GM23338 (cell line): ENCODE results near the gene SNAPC2. TPM values are rescaled to one million over a fixed set of nuclear protein-coding genes. Genes with fewer than 3 reads are reported as not detected.

Source experiments
- ATAC-seq: fragments of 200-7000 bp; cut with Tn5 transposase; 3 replicates; pipeline ENCODE4 v1.9.1; 2020
- DNase-seq: peaks from one replicate; pipeline ENCODE4 v3.0.0-alpha.2; 2015; ENCODE audit warnings: low spot score
- H2AFZ ChIP-seq: fragments of 200-600 bp; sonication (generic); 2 replicates; pipeline ENCODE4 v1.8.0; 2016; ENCODE audit warnings: antibody characterized with exemption, mild to moderate bottlenecking, moderate library complexity
- H3F3A ChIP-seq: fragments of 200-600 bp; sonication (generic); replicated peaks from 2 replicates; pipeline ENCODE4 v1.8.0; 2017; ENCODE audit warnings: antibody characterized with exemption, mixed run types, low read depth
- H3K27ac ChIP-seq: fragments of 200-600 bp; sonication (generic); 2 replicates; pipeline ENCODE4 v1.6.1; 2016; ENCODE audit warnings: low read depth
- H3K27me3 ChIP-seq: fragments of 200-600 bp; sonication (generic); 2 replicates; pipeline ENCODE4 v1.8.0; 2016; ENCODE audit warnings: mild to moderate bottlenecking, mixed run types, moderate library complexity; ENCODE audit not compliant: insufficient read depth
- H3K36me3 ChIP-seq: fragments of 200-600 bp; sonication (generic); 2 replicates; pipeline ENCODE4 v1.8.0; 2016; ENCODE audit warnings: mild to moderate bottlenecking; ENCODE audit not compliant: insufficient read depth
- H3K4me1 ChIP-seq: fragments of 200-600 bp; sonication (generic); 2 replicates; pipeline ENCODE4 v1.8.0; 2016; ENCODE audit warnings: mild to moderate bottlenecking, moderate library complexity; ENCODE audit not compliant: insufficient read depth
- H3K4me2 ChIP-seq: fragments of 200-600 bp; sonication (generic); 2 replicates; pipeline ENCODE4 v1.7.1; 2017; ENCODE audit warnings: mixed run types
- H3K4me3 ChIP-seq: fragments of 200-600 bp; sonication (generic); 2 replicates; pipeline ENCODE4 v1.6.1; 2016; ENCODE audit warnings: mixed run types
- H3K79me2 ChIP-seq: fragments of 200-600 bp; sonication (generic); replicated peaks from 2 replicates; pipeline ENCODE4 v1.8.0; 2017; ENCODE audit warnings: mild to moderate bottlenecking; ENCODE audit not compliant: insufficient read depth
- H3K9me2 ChIP-seq: fragments of 200-600 bp; sonication (generic); 2 replicates; pipeline ENCODE4 v1.8.0; 2017; ENCODE audit not compliant: insufficient read depth
- H4K20me1 ChIP-seq: fragments of 200-600 bp; sonication (generic); replicated peaks from 2 replicates; pipeline ENCODE4 v1.8.0; 2017; ENCODE audit warnings: mild to moderate bottlenecking; ENCODE audit not compliant: insufficient read depth
- H3K27ac Mint-ChIP-seq: 2 replicates; pipeline ENCODE4 v1.8.0; 2020; ENCODE audit warnings: inconsistent platforms, mild to moderate bottlenecking, moderate library complexity, mixed read lengths
- H3K27me3 Mint-ChIP-seq: 3 replicates; pipeline ENCODE4 v1.8.0; 2022; ENCODE audit warnings: low read depth, mild to moderate bottlenecking, moderate library complexity, mixed read lengths, inconsistent platforms; ENCODE audit not compliant: insufficient read depth, poor library complexity
- H3K36me3 Mint-ChIP-seq: 3 replicates; pipeline ENCODE4 v1.8.0; 2021; ENCODE audit warnings: low read depth, mild to moderate bottlenecking, inconsistent platforms, moderate library complexity, mixed read lengths
- H3K4me1 Mint-ChIP-seq: 3 replicates; pipeline ENCODE4 v1.8.0; 2020; ENCODE audit warnings: mild to moderate bottlenecking, inconsistent platforms, mixed read lengths
- H3K4me3 Mint-ChIP-seq: 3 replicates; pipeline ENCODE4 v1.8.0; 2021; ENCODE audit warnings: moderate library complexity, mild to moderate bottlenecking, inconsistent platforms, mixed read lengths
- H3K9me3 Mint-ChIP-seq: 3 replicates; pipeline ENCODE4 v1.8.0; 2020; ENCODE audit warnings: moderate library complexity, mild to moderate bottlenecking, inconsistent platforms, mixed read lengths
- ETS1 ChIP-seq: IDR thresholded peaks from 2 replicates; pipeline ENCODE4 v1.6.1; 2016; ENCODE audit warnings: antibody characterized with exemption
- EZH2 ChIP-seq: fragments of 200-600 bp; sonication (generic); IDR thresholded peaks from one replicate; pipeline ENCODE4 v1.8.0; 2017; ENCODE audit warnings: antibody characterized with exemption, mild to moderate bottlenecking, low read depth; ENCODE audit not compliant: unreplicated experiment
- POLR2AphosphoS5 ChIP-seq: IDR thresholded peaks from 2 replicates; pipeline ENCODE4 v1.6.1; 2016; ENCODE audit warnings: antibody characterized with exemption, low read depth
- ZNF462 ChIP-seq: fragments of 250-450 bp; sonication (Bioruptor Pico); IDR thresholded peaks from 2 replicates; pipeline ENCODE4 v1.5.0; 2020; ENCODE audit warnings: mild to moderate bottlenecking, moderate library complexity
- long read RNA-seq: library from polyadenylated mRNA; unstranded; transcript quantifications from one replicate; pipeline ENCODE4 v2.0.0, GENCODE V29; 2020; ENCODE audit not compliant: unreplicated experiment
- polyA plus RNA-seq: library from polyadenylated mRNA; unstranded; fragments of >200 nt; fragmentation: Nextera tagmentation; extraction: Ambion mirVana; gene quantifications from 2 replicates; pipeline ENCODE4 v1.2.1, GENCODE V29; 2016
- total RNA-seq: library from RNA; depleted of rRNA; stranded (reverse); fragments of >200 nt; shearing (Covaris generic); gene quantifications from 2 replicates; pipeline ENCODE4 v1.2.3, GENCODE V29; 2014; rRNA removed

Gene SNAPC2
- total RNA-seq (17.2 and 25.1 TPM in 2 replicates), polyA plus RNA-seq (16.4 and 17.1 TPM in 2 replicates)
- long read RNA-seq, transcript SNAPC2-201 (5 exons, 1,542 nt) = major isoform, 46 of 52 reads
- long read RNA-seq, partial matches to known transcripts = 2 of 52 reads
- long read RNA-seq, other reads (novel, unspliced or antisense) = 2 of 52 reads

GRCh38 chr19:7919610-7920518 is at the start of gene SNAPC2:
Gene SNAPC2 (plus strand): TSS chr19:7920338. CDS start chr19:7920367, 29 bp downstream.
- Mint-ChIP-seq H3K36me3 (peaks cover 10% of the 10 kb centered on the region; the same call in 1 of the 3 replicates), H3K4me3 (peak within 1 kb of the TSS; percentile 74), H3K27me3 (peaks cover 49% of the 10 kb centered on the region), H3K9me3 (peaks cover 2% of the 10 kb centered on the region; the same call in 1 of the 3 replicates), H3K4me1 (peaks cover 15% of the 10 kb centered on the region), H3K27ac (peak within 1 kb of the TSS; percentile 88)
- Histone ChIP-seq H3K4me1 (no peaks in the 10 kb centered on the region; the same call in 1 of the 2 replicates), H4K20me1 (peaks cover 9% of the 10 kb centered on the region; the same call in 1 of the 2 replicates), H3K27ac (peak within 1 kb of the TSS; percentile 69; the same call in 1 of the 2 replicates), H3K36me3 (no peaks in the 10 kb centered on the region), H3K79me2 (no peaks in the 10 kb centered on the region), H3K4me2 (peak within 1 kb of the TSS; percentile 91), H2AFZ (peak within 1 kb of the TSS; percentile 90; the same call in 1 of the 2 replicates), H3K27me3 (peaks cover 44% of the 10 kb centered on the region), H3K9me2 (no peaks in the 10 kb centered on the region), H3F3A (peaks cover 29% of the 10 kb centered on the region), H3K4me3 (peak within 1 kb of the TSS; percentile 86)
- DNase-seq = peak; percentile 97
- ATAC-seq = peak; percentile 25
- TF ChIP-seq POLR2AphosphoS5 (peak; percentile 88), ETS1 (peak; percentile 61; the same call in 1 of the 2 replicates), EZH2 (no peak)

DNA sequence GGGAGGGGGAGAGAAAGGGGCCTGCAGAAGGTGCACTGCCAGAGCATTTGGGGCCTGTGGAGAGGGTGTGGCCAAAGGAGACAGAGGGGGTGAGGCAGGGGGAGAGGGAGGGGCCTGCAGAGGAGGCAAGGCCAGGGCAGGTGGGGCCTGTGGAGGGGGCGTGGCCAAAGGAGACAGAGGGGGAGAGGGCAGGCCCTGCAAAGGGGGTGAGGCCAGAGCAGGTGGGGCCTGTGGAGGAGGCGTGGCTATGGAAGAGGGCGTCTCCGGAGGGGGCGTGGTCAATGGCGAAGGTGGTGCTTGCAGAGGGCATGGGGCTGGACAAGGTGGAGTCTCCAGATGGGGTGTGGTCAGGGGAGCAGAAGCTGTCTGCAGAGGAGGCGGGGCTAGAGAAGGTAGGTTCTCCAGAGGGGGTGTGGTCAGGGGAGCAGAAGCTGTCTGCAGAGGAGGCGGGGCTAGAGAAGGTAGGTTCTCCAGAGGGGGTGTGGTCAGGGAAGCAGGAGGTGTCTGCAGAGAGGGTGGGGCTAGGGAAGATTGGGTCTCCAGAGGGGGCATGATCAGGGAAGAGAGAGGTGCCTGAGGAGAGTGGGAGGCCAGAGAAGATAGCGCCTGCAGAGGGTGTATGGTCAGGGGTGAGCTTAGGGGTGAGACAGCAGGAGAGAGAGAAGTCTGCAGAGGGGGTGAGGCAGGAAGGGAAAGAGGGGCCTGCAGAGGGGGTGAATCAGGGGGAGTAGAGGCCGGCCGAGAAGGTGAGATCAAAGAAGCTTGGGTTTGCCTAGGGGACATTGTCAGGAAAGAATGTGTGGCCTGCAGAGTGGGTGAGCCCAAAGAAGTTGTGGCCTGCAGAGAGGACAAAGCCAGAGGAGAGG is 49.3 kb upstream of the SNAPC2 start:
- ATAC-seq = peak; percentile 1
- Mint-ChIP-seq H3K36me3 (peaks cover 5% of the 10 kb centered on the region; the same call in 2 of the 3 replicates), H3K27me3 (peaks cover 56% of the 10 kb centered on the region), H3K27ac (peak overlapping the region; percentile 94), H3K9me3 (no peaks in the 10 kb centered on the region), H3K4me3 (peak overlapping the region; percentile 54), H3K4me1 (peaks cover 18% of the 10 kb centered on the region)
- H3K27ac ChIP-seq = peak overlapping the region; percentile 92
- no peaks in the 10 kb centered on the region for H3K36me3 ChIP-seq
- no peaks in the 10 kb centered on the region for H4K20me1 ChIP-seq
- peaks cover 21% of the 10 kb centered on the region; the same call in 1 of the 2 replicates for H3K4me1 ChIP-seq
- H3K4me3 ChIP-seq = peak overlapping the region; percentile 13; the same call in 1 of the 2 replicates
- H3K79me2 ChIP-seq = no peaks in the 10 kb centered on the region
- peak overlapping the region; percentile 53; the same call in 1 of the 2 replicates for H3K4me2 ChIP-seq
- TF ChIP-seq POLR2AphosphoS5 = peak; percentile 58
- no peak for TF ChIP-seq ZNF462 (CRISPR knock-in tag)
- H3K9me2 ChIP-seq = no peaks in the 10 kb centered on the region
- peaks cover 40% of the 10 kb centered on the region for H3K27me3 ChIP-seq
- H2AFZ ChIP-seq = no peak overlapping the region
- peak; percentile 96 for DNase-seq
- H3F3A ChIP-seq = peaks cover 13% of the 10 kb centered on the region; the same call in 1 of the 2 replicates
